Right atrium auricular region (tissue), 2 donors: ENCODE data around the gene MRPL58. TPM values are rescaled to one million over a fixed set of nuclear protein-coding genes. Genes with fewer than 3 reads are reported as not detected.

Experiments
- DNase-seq: peaks from one replicate; pipeline ENCODE4 v3.0.0-alpha.2; 2019; ENCODE audit warnings: low spot score
- H3K27ac ChIP-seq, 2 donors: fragments of 200-600 bp; sonication (generic); 1 replicate in 1 of 2; 2 replicates in 1 of 2; pipeline ENCODE4 v1.5.1; 2016 to 2019
- H3K27me3 ChIP-seq, 2 donors: fragments of 200-600 bp; sonication (generic); one replicate each; pipeline versions ENCODE4 v1.5.1 to v1.6.0; 2017 to 2019
- H3K36me3 ChIP-seq: fragments of 200-600 bp; sonication (generic); one replicate; pipeline ENCODE4 v1.5.1; 2016
- H3K4me1 ChIP-seq, 2 donors: fragments of 200-600 bp; sonication (generic); one replicate each; pipeline versions ENCODE4 v1.5.1 to v1.6.0; 2017 to 2019
- H3K4me3 ChIP-seq, 2 donors: fragments of 200-600 bp; sonication (generic); 1 replicate in 1 of 2; 2 replicates in 1 of 2; pipeline ENCODE4 v1.5.1; 2017 to 2019; ENCODE audit warnings: mild to moderate bottlenecking in 1 of 2, moderate library complexity in 1 of 2
- H3K9me3 ChIP-seq, 2 donors: fragments of 200-600 bp; sonication (generic); one replicate each; pipeline ENCODE4 v1.5.1; 2019
- total RNA-seq, 2 donors: library from RNA; depleted of rRNA; stranded (reverse); fragments of >200 nt; gene quantifications; one replicate each; pipeline ENCODE4 v1.1.0, GENCODE V29; 2016
- TF ChIP-seq, protein P1 (sequence below), 2 donors: fragments of 200-600 bp; sonication (generic); IDR thresholded peaks; one replicate each; pipeline ENCODE4 v1.5.1; 2019; ENCODE audit warnings: antibody characterized with exemption in 2 of 2

MRPL58 gene
- total RNA-seq, 2 donors from 2014 or later, result 44.8 to 104 TPM

DNA sequence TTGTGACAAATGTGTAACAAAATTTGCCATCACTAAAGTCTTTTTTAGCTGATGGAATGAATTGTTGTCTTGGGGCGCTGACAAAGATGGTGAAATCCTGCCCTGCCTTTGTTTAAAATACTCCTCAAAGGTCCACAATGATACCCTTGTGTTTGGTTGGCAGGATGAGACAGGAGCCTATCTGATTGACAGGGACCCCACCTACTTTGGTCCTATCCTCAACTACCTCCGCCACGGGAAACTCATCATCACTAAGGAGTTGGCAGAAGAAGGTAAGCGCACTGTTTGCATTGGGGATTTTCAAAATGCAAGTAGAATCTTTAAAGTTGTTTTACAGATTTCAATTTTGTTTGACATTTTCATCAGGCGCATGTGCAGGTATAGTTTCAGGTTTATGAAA, 36.6 kb downstream of the MRPL58 start:
- peaks cover 26% of the 10 kb centered on the region for H3K36me3 ChIP-seq
- peaks cover 0 to 34% of the 10 kb centered on the region in 2 donors for H3K4me1 ChIP-seq
- DNase-seq, result no peak
- peak overlapping the region; percentile 97 to 100 for H3K27ac ChIP-seq
- H3K9me3 ChIP-seq, result no peaks in the 10 kb centered on the region
- H3K27me3 ChIP-seq, result no peaks in the 10 kb centered on the region
- no peak overlapping the region for H3K4me3 ChIP-seq
- TF ChIP-seq, protein P1, sequence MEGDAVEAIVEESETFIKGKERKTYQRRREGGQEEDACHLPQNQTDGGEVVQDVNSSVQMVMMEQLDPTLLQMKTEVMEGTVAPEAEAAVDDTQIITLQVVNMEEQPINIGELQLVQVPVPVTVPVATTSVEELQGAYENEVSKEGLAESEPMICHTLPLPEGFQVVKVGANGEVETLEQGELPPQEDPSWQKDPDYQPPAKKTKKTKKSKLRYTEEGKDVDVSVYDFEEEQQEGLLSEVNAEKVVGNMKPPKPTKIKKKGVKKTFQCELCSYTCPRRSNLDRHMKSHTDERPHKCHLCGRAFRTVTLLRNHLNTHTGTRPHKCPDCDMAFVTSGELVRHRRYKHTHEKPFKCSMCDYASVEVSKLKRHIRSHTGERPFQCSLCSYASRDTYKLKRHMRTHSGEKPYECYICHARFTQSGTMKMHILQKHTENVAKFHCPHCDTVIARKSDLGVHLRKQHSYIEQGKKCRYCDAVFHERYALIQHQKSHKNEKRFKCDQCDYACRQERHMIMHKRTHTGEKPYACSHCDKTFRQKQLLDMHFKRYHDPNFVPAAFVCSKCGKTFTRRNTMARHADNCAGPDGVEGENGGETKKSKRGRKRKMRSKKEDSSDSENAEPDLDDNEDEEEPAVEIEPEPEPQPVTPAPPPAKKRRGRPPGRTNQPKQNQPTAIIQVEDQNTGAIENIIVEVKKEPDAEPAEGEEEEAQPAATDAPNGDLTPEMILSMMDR (IDR thresholded peaks at IDR 0.05), result no peak

DNA sequence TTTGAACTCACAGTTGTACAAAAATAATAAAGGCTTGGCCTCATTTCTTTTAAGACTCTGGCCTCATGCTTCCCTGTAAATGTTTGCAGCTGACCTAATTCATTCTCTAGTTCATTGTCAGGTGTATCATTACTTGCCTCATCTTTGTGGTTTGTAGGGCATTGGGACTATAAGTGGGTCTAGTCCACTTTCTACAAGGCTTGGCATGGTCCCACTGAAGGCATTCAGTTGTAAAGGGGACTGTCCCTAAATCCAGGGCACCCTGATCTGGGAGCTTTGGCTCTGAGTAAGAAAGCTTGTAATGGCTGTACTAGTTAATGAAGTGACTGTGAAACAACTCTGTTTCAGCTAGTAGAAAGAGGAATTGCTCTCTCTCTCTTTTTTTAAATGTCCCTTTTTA, 37.2 kb downstream of the MRPL58 start:
- no peak overlapping the region for H3K27ac ChIP-seq

DNA sequence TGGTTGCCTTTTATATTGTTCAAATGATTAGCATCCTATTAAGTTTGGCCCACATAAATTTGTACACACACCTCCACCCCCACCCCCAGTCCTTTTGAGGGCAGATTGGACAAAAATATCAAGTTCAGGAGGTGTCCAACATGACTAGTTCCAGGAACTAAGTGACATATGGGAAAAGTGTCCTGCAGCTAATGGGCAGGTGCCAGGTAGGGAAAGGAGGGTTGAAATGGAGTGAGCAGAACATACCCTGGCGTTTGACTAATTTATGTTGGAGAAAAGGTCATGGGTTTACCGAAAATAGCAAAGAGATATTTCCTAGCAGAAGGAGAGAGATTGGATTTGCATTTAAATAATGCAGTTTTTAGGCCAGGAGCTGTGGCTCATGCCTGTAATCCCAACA, 39.5 kb downstream of the MRPL58 start:
- Histone ChIP-seq H3K27me3 (no peaks in the 10 kb centered on the region), H3K9me3 (no peaks in the 10 kb centered on the region), H3K4me3 (no peak overlapping the region), H3K4me1 (peaks cover 0 to 22% of the 10 kb centered on the region in 2 donors), H3K36me3 (peaks cover 36% of the 10 kb centered on the region), H3K27ac (no peak overlapping the region)
- DNase-seq, result no peak
- TF ChIP-seq, protein P1 (IDR thresholded peaks at IDR 0.05), result no peak

More for the DNA sequence above, 37.2 kb downstream of the MRPL58 start:
- no peak for DNase-seq
- TF ChIP-seq, protein P1 (IDR thresholded peaks at IDR 0.05), result no peak
- H3K9me3 ChIP-seq, result no peaks in the 10 kb centered on the region
- H3K27me3 ChIP-seq, result no peaks in the 10 kb centered on the region
- H3K4me1 ChIP-seq, result peaks cover 0 to 33% of the 10 kb centered on the region in 2 donors
- H3K36me3 ChIP-seq, result peaks cover 31% of the 10 kb centered on the region
- H3K4me3 ChIP-seq, result no peak overlapping the region

DNA sequence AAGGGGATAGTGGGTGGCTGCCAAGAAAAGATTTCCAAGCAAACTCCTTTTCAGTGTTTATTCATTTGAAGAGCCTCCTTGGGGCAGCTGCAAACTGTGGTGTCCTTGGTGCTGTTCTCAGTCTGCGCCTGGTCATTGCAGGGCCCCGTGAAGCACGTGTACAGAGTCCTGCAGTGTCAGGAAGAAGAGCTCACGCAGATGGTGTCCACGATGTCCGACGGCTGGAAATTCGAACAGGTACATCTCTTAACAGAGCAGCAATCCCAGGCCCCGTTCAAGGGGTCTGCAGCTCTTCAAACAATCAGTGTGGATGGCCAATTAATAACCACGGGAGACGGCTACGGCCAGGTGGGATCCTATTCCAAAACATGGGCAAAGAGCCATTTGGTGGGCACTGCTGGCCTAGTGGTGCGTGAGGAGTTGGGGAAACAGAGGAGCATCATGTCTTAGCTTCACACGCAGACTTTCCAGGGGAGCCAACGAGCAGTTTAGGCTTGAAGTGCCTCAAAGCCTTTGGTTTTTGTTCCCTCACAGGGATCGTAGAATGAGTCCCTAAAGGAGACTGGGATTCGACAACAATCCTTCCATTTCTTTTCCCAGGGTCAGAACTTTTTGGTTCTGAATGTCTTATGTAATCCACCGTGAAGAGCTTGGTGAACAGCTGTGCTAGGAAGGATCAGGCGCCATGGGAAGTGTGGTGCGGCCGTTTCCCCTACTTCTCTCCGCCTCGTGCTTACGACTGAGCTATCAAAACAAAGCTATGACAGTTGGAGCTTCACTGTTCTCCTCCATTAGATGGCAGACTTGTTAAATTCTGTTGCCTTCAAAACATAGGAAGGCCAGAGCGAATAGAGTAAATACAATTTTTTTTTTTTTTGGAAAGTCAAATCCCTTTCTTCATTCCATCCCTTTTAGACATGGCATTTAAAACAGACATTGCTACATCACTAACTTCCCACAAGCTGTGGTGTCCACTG, 47.2 kb downstream of the MRPL58 start:
- no peaks in the 10 kb centered on the region for H3K27me3 ChIP-seq
- no peaks in the 10 kb centered on the region for H3K9me3 ChIP-seq
- TF ChIP-seq, protein P1 (IDR thresholded peaks at IDR 0.05), result peak; percentile 31 to 68
- H3K4me3 ChIP-seq, result no peak overlapping the region
- H3K36me3 ChIP-seq, result peaks cover 50% of the 10 kb centered on the region
- peak overlapping the region; percentile 77 to 83 for H3K27ac ChIP-seq
- peaks cover 0 to 24% of the 10 kb centered on the region in 2 donors for H3K4me1 ChIP-seq
- DNase-seq, result no peak

DNA sequence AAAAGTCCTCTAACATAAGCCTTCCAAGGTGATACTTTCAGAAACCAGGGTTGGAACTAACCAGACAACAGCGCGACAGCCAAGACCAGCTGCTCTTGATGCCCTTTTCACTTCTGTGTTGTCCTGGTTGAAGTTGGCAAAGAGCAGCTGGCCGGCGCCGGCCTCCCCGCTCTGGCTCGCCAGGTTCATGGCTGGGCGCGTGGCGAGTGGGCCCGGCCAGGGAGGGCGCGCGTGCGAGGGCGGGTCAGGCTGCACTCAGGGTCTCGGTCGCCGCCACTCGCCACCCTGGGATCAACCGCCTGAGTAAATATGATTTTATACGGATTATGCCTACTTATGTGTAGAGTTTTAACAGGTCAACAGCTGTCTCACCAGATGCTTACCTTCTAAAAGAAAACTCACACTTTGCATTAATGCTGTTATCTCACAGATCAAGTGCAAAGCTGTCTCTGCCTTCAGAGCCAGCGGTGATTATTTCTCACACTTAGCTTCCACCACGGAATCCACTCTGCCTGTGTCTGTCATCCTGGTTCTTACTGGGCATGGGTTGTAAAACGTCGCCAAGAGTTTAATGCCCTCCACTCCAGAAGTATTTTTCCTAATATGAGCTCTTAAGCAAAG, 48.1 kb downstream of the MRPL58 start:
- no peaks in the 10 kb centered on the region for H3K27me3 ChIP-seq
- H3K36me3 ChIP-seq, result peaks cover 48% of the 10 kb centered on the region
- peaks cover 0 to 24% of the 10 kb centered on the region in 2 donors for H3K4me1 ChIP-seq
- DNase-seq, result no peak
- H3K27ac ChIP-seq, result peak overlapping the region; percentile 77 to 83
- TF ChIP-seq, protein P1 (IDR thresholded peaks at IDR 0.05), result no peak
- H3K4me3 ChIP-seq, result no peak overlapping the region
- H3K9me3 ChIP-seq, result no peaks in the 10 kb centered on the region
